Erythroblast (primary cell): ENCODE data around the gene MTHFD1L.

Experiments used
- GATA1 ChIP-seq: IDR thresholded peaks from 2 replicates; pipeline ENCODE4 v1.6.1; 2011; ENCODE audit warnings: low read depth, mild to moderate bottlenecking, control low read depth, low read length, moderate library complexity
- POLR2A ChIP-seq: IDR thresholded peaks from 2 replicates; pipeline ENCODE4 v1.6.1; 2011; ENCODE audit warnings: mild to moderate bottlenecking, low read length

DNA sequence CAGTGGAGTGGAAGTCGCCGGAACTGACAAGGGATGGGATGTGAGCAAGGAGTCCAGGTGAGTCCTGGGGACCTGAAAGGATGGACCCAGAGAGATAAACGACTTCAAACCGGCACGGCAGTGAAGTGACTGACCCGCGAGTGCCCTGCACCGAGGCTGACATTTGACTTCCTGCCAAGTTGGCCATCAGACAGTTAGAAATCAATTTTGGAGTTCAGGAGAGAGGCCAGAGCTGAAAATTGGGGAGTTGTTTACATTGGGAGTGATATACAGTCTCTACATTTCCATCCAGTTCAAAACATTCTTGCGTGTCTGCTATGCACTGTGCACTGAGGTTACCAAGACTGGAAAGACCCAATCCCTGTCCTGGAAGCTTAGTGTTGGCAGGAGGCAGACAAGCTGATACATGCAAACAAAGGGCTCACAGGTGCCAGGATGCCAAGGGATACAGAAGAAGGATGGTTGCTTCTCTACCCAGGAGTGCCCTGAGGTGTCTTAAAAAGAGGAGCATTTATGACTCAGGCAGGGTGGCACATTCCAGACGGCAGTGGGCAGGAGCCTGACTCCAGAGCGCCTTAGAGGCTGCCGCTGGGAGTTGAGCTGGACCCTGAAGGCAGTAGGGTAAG is 186.6 kb downstream of the MTHFD1L start:
- TF ChIP-seq POLR2A = no peak
- no peak for TF ChIP-seq GATA1
